Gastrocnemius medialis (tissue), 4 donors: ENCODE data around the gene PGAM5. TPM values are rescaled to one million over a fixed set of nuclear protein-coding genes. Genes with fewer than 3 reads are reported as not detected.

Source experiments
- ATAC-seq, 2 donors: fragments of 150-250 bp; one replicate each; pipeline ENCODE4 v1.9.1; 2016
- DNase-seq, 2 donors: peaks; one replicate each; pipeline ENCODE4 v3.0.0-alpha.2; 2019
- H3K27ac ChIP-seq, 4 donors: fragments of 200-600 bp; sonication (generic); 1 replicate in 1 of 4; 2 replicates in 3 of 4; pipeline ENCODE4 v1.5.1; 2016 to 2018; ENCODE audit warnings: mild to moderate bottlenecking in 2 of 4, moderate library complexity in 1 of 4
- H3K27me3 ChIP-seq, 3 donors: fragments of 200-600 bp; sonication (generic) in 2 of 3; 1 replicate in 1 of 3; 2 replicates in 2 of 3; pipeline versions ENCODE4 v1.5.1 to v1.6.0; 2016 to 2019; ENCODE audit warnings: mild to moderate bottlenecking in 1 of 3, moderate library complexity in 1 of 3
- H3K36me3 ChIP-seq, 2 donors: fragments of 200-600 bp; sonication (generic) in 1 of 2; one replicate each; pipeline ENCODE4 v1.5.1; 2017 to 2018
- H3K4me1 ChIP-seq, 2 donors: fragments of 200-600 bp; sonication (generic) in 1 of 2; one replicate each; pipeline ENCODE4 v1.5.1; 2016 to 2017; ENCODE audit warnings: mild to moderate bottlenecking in 2 of 2
- H3K4me3 ChIP-seq, 4 donors: fragments of 200-600 bp; sonication (generic) in 3 of 4; 1 replicate in 1 of 4; 2 replicates in 3 of 4; pipeline ENCODE4 v1.5.1; 2016 to 2019; ENCODE audit warnings: mild to moderate bottlenecking in 2 of 4
- H3K9me3 ChIP-seq, 3 donors: fragments of 200-600 bp; sonication (generic) in 2 of 3; 1 replicate in 1 of 3; 2 replicates in 2 of 3; pipeline ENCODE4 v1.5.1; 2016 to 2019
- POLR2A ChIP-seq, 2 donors: fragments of 450-650 bp; IDR thresholded peaks; one replicate each; pipeline ENCODE4 v1.6.1; 2017; ENCODE audit warnings: antibody characterized with exemption in 2 of 2, mild to moderate bottlenecking in 2 of 2, moderate library complexity in 2 of 2
- in situ Hi-C, 4 donors: fragments of 200-750 bp; cut with MboI; loops; one replicate each; pipeline versions ENCODE4 v1.15.0 to v1.8.0; 2017; ENCODE audit warnings: low sequenced_read_pairs in 4 of 4
- intact Hi-C: fragments of 100-400 bp; cut with DNase I; formaldehyde crosslinking; loops from one replicate; pipeline ENCODE4 v1.15.1; 2023; ENCODE audit warnings: low total_unique reads
- total RNA-seq, 4 donors: library from RNA; depleted of rRNA; stranded (reverse); fragments of >200 nt; gene quantifications; one replicate each; pipeline versions ENCODE4 v1.1.0 to v1.2.3, GENCODE V29; 2016
- TF ChIP-seq, protein P1 (sequence below), 5 experiments: fragments of 450-650 bp in 3 of 5; fragments of 200-600 bp in 2 of 5; sonication (generic) in 2 of 5; IDR thresholded peaks in 4 of 5; conservative IDR thresholded peaks in 1 of 5; 1 replicate in 4 of 5; 2 replicates in 1 of 5; pipeline ENCODE4 v1.5.1; 2016 to 2019; ENCODE audit warnings: antibody characterized with exemption in 5 of 5, mild to moderate bottlenecking in 3 of 5, moderate library complexity in 3 of 5

PGAM5 gene
- total RNA-seq, 4 donors from 2014 or later = 36.6 to 75.1 (median 62.8) TPM

DNA sequence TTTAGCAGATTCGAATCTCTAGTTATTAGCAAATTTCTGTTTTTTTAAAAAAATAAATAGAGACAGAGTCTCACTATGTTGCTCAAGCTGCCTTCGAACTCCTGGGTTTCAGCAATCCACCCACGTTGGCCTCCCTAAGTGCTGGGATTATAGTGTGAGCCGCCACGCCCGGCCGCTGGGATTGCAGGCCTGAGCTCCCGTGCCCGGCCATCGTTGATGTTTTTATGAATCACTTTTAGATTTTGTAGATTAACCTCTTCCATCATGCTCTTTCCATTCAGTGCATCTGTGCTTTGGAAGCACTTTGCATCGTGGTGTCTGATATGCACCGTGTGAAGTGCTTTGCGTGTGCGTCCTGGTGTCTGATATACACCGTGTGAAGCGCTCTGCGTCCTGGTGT, 20.9 kb downstream of the PGAM5 start:
- no peak for DNase-seq
- peaks cover 0 to 82% of the 10 kb centered on the region in 2 donors for H3K36me3 ChIP-seq

GRCh38 chr12:132734206-132734605, 23.6 kb downstream of the PGAM5 start:
- in situ Hi-C loops = no loop called here
- H3K4me1 ChIP-seq = no peaks in the 10 kb centered on the region
- no peak overlapping the region for H3K27ac ChIP-seq
- H3K36me3 ChIP-seq = peaks cover 0 to 82% of the 10 kb centered on the region in 2 donors
- H3K27me3 ChIP-seq = no peaks in the 10 kb centered on the region
- H3K4me3 ChIP-seq = no peak overlapping the region
- intact Hi-C loops = no loop called here
- TF ChIP-seq POLR2A (IDR thresholded peaks at IDR 0.05) = no peak
- DNase-seq (no peak), ATAC-seq (no peak)
- H3K9me3 ChIP-seq = no peaks in the 10 kb centered on the region

More for the DNA sequence above, 20.9 kb downstream of the PGAM5 start:
- in situ Hi-C loops (no loop called here), intact Hi-C loops (no loop called here)
- Histone ChIP-seq H3K27me3 (no peaks in the 10 kb centered on the region), H3K27ac (no peak overlapping the region), H3K4me3 (no peak overlapping the region), H3K9me3 (no peaks in the 10 kb centered on the region), H3K4me1 (no peaks in the 10 kb centered on the region)
- no peak for ATAC-seq
- TF ChIP-seq, protein P1, sequence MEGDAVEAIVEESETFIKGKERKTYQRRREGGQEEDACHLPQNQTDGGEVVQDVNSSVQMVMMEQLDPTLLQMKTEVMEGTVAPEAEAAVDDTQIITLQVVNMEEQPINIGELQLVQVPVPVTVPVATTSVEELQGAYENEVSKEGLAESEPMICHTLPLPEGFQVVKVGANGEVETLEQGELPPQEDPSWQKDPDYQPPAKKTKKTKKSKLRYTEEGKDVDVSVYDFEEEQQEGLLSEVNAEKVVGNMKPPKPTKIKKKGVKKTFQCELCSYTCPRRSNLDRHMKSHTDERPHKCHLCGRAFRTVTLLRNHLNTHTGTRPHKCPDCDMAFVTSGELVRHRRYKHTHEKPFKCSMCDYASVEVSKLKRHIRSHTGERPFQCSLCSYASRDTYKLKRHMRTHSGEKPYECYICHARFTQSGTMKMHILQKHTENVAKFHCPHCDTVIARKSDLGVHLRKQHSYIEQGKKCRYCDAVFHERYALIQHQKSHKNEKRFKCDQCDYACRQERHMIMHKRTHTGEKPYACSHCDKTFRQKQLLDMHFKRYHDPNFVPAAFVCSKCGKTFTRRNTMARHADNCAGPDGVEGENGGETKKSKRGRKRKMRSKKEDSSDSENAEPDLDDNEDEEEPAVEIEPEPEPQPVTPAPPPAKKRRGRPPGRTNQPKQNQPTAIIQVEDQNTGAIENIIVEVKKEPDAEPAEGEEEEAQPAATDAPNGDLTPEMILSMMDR (IDR thresholded peaks at IDR 0.05 in 4 of 5, conservative IDR thresholded peaks at IDR 0.05 in 1 of 5) = no peak
- no peak for TF ChIP-seq POLR2A (IDR thresholded peaks at IDR 0.05)

DNA sequence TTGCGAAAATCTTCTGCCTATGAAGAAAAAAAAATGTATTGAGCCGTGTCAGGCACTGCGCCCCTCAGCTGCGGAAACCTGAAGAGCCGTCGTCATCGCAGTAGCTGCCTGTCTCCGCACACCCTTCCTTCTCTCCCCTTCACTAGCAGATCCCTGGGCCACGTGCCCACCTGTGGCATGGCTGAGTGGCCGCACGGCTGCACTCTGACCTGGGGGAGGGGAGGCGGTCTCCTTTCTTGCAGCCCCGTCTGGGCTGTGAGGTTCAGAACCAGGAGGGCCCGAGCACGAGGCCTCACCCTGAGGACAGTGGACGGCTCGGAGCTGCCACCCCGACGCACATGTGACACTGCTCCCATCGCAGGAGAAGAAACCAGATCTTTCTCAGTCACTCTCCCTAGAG, 24.9 kb downstream of the PGAM5 start:
- in situ Hi-C loops = no loop called here

GRCh38 chr12:132736378-132736777, 25.7 kb downstream of the PGAM5 start:
- H3K4me1 ChIP-seq = no peaks in the 10 kb centered on the region
- ATAC-seq (no peak), DNase-seq (no peak)
- peaks cover 0 to 97% of the 10 kb centered on the region in 2 donors for H3K36me3 ChIP-seq
- no peak overlapping the region for H3K27ac ChIP-seq
- no peak overlapping the region for H3K4me3 ChIP-seq
- TF ChIP-seq POLR2A (IDR thresholded peaks at IDR 0.05) = no peak
- TF ChIP-seq, protein P1 (IDR thresholded peaks at IDR 0.05 in 4 of 5, conservative IDR thresholded peaks at IDR 0.05 in 1 of 5) = no peak
- intact Hi-C loops (no loop called here), in situ Hi-C loops (no loop called here)
- no peaks in the 10 kb centered on the region for H3K9me3 ChIP-seq
- no peaks in the 10 kb centered on the region for H3K27me3 ChIP-seq

More for the DNA sequence above, 24.9 kb downstream of the PGAM5 start:
- Histone ChIP-seq H3K27ac (no peak overlapping the region), H3K4me3 (no peak overlapping the region), H3K36me3 (peaks cover 0 to 95% of the 10 kb centered on the region in 2 donors), H3K4me1 (no peaks in the 10 kb centered on the region), H3K27me3 (no peaks in the 10 kb centered on the region), H3K9me3 (no peaks in the 10 kb centered on the region)
- intact Hi-C loops = no loop called here
- no peak for DNase-seq
- TF ChIP-seq POLR2A (IDR thresholded peaks at IDR 0.05) = no peak
- TF ChIP-seq, protein P1 (IDR thresholded peaks at IDR 0.05 in 4 of 5, conservative IDR thresholded peaks at IDR 0.05 in 1 of 5) = no peak
- ATAC-seq = no peak

- TF ChIP-seq, protein P1 (IDR thresholded peaks at IDR 0.05 in 4 of 5, conservative IDR thresholded peaks at IDR 0.05 in 1 of 5) = no peak
- TF ChIP-seq POLR2A (IDR thresholded peaks at IDR 0.05) = no peak
- H3K27ac ChIP-seq = no peak overlapping the region
Observed at GRCh38 chr12:132736913-132737312, 26.3 kb downstream of the PGAM5 start.

More at GRCh38 chr12:132736913-132737312, 26.3 kb downstream of the PGAM5 start:
- Histone ChIP-seq H3K4me3 (no peak overlapping the region), H3K4me1 (no peaks in the 10 kb centered on the region), H3K27me3 (no peaks in the 10 kb centered on the region), H3K9me3 (no peaks in the 10 kb centered on the region), H3K36me3 (peaks cover 0 to 97% of the 10 kb centered on the region in 2 donors)
- in situ Hi-C loops (no loop called here), intact Hi-C loops (no loop called here)
- no peak for ATAC-seq
- DNase-seq = no peak
